EH (cell line): ENCODE results near the gene HSDL2.
A peak's percentile ranks its signal among the peaks of the same experiment; 100 is the strongest.
"Not testable (repeated sequence)": the region's sequence is repeated elsewhere in the genome, so short reads cannot be mapped to it uniquely, and the experiment has no call there.

ENCODE experiments used
- DNase-seq: peaks from one replicate; pipeline ENCODE4 v3.0.0-alpha.2; 2015; ENCODE audit warnings: low read depth

The HSDL2 gene

DNA sequence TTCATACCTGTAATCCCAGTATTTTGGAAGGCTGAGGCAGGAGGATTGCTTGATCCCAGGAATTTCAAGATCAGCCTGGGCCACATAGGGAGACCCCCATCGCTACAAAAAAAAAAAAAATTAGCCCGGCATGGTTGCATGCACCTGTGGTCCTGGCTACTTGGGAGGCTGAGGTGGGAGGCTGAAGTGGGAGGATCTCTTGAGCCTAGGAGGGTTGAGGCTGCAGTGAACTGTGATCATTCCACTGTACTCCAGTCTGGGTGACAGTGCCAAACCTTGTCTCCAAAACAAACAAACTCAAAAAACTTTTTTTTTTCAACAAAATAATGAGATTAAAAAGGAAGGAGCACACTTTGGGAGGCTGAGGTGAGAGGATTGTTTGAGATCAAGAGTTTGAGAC is 120.9 kb downstream of the HSDL2 start:
- no peak for DNase-seq

DNA sequence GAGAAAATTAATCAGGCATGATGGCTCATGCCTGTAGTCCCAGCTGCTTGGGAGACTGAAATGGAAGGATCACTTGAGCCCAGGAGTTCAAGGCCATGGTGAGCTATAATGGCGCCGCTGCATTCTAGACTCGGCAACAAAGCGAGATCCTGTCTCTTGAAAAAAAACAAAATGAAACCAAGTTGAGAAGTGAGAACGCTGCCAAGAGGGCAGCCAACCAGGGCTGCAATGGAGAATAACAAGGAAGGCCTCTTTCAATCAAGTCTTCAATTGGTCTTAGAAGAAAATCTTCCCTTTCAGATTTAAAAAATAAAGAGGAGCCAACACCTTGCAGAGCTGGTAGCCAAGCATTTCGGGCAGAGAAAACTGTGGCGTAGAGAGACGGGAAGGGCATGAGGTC is 121.4 kb downstream of the HSDL2 start:
- no peak for DNase-seq

DNA sequence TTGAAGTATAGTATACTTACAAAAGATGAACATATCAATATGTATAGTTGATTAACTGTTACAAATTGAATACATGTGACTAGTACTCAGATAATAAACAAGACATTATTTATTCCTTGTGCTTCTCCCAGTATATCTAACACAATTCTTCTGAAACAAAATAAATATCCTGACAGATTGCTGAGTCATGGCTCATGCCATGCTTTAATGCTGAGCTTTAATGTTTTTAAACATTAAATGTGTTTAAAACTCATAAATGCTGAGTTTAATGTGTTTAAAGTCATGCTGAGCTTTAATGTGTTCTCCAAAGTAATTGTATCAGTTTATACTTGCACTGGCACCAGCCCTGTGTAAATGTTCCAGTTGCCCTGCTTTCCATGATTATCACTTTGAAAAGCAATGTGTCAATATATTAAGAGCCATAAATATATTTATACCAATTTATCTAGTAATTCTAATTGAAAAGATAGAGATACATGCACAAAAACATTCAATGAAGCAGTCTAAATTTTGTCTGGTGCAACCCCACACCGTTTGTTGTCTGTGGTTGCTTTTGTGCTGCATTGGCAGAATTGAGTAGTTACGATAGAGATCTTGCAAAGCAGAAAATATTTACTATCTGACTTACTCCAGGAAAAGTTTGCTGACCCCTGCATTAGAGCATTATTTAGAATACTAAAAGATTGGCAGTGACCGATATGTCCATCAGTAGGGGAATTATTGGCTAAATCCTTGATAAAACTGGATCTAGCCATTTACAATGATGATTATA is 122.5 kb downstream of the HSDL2 start:
- peak; percentile 3 for DNase-seq

DNA sequence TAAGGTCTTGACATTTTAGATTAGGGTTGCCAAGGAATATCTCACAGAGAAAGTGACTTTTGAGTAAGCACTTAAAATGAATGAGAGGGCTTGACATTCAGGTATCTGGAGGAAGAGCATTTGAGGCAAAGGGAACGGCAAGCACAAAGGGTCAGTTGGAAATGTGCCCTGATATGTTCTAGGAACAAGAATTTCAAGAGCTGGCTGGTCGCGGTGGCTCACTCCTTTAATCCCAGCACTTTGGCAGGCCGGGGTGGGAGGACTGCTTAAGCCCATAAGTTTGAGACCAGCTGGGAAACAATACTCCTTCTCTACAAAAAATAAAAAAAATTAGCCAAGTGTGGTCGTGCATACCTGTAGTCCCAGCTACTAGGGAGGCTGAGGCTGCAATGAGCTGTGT is 123.3 kb downstream of the HSDL2 start:
- no peak for DNase-seq

DNA sequence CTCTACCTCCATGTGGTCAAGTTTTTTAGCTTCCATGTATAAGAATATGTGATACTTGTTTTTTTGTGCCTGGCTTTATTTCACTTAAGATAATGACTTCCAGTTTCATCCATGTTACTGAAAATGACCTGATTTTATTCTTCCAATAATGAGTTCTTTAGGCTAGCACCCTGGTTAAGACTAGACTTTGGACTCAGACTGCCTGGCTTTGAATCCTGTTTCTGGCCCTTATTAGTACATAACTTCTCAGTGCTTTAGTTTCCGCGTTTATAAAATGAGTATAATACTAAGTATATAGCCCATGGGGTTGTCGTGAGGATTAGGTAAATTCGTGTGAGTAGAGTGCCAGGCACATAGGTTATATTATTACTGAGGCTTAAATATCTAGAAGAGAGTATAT is 125.2 kb downstream of the HSDL2 start:
- DNase-seq: no peak

DNA sequence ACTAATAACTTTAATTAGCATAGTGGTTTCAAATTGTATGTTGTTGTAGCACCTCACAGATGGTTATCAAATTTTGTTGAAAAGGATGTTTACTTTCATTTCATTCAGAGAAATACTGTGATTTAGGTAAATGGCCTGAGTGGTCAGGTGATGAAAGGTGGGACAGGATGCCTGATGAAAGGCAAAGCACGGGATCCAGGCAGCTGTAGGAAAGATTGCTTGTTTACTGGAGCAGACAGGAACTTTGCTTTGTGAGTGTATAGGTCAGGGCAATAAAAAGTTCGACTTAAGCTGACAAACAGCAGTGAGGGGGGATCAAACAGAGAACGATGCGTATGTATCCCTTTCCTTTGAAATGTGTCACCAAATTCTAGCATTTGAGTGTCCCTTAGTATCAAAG is 125.7 kb downstream of the HSDL2 start:
- no peak for DNase-seq

DNA sequence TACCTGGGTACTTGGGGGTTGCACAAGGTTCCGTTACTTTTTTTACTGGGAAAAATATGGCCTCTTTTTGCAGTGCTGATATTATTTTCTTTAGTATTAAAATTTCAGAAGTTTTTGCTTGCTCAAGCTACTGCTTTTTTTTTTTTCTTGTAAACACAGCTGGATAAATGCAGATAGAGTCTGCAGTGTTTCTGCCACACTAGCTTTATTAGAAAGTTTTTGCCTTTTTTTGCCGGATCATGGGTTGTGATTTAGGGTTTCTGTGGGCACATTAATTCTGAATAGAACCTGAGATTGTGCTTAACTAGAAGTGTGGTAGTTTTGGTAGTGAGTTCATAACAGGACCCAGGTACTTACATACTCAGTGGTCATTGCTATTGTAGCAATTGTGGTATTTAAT is 126.7 kb downstream of the HSDL2 start:
- no peak for DNase-seq

DNA sequence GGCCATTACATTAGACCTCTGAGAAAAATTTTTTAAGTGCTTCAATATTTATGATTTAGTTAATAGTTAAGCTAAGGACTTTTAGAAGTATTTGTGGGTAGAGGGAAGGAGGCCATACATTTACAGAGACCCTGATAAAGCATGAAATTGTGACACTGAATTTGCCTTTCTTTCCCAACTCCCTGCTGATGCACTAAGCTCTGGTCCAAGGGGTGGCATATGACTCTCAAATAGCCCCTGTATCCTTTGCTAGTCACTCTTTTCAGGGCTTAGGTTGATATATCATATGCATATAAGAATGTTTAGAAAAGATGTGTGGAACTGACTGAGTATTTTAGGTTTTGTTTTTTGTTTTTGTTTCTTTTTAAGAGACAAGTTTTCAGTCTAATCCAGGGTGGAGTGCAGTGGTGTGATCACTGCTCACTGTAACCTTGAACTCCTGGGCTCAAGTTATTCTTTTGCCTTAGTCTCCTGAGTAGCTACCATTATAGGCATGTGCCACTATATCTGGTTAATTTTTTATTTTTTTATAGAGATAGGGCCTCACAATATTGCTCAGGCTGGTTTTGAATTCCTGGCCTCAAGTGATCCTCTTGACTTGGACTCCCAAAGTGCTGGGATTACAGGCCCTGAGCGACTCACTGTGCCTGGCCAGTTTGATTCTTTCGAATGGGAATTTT is 127.2 kb downstream of the HSDL2 start:
- no peak for DNase-seq

DNA sequence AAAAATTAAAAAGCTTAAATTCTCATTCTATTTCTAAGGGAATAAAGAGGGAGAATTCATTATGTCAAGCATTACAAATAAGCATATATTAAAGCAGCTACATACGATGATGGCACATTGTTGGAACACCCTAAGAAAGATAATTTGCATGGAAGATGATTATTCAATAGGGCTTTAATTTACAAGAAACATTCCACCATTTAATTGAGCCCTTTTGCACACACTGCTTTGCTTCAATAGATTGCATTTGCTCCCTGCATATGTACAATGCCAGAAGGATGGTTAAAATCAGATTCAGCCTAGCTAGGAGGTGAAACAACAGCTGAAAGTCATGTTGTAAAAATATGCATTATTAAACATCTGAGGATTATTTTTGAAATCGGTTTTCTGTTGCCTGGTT is 128.5 kb downstream of the HSDL2 start:
- no peak for DNase-seq

DNA sequence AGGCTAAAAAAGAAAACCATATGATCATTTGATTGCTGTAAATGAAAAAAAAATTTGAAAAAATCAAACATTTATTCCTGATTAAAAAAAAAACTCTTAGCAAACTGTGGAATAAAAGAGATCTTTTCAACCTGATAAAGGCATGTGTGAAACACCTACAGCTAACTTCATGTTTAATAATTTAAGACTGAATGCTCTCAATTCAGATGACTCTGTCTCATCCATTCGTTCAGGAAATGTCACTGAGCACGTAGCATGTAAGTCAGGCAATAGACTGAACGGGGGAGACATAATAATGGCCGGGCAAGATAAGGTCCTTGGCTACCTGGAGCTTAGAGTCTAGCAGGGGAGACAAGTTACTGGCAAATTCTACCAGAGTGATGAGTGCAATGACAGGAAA is 132.5 kb downstream of the HSDL2 start:
- not testable (repeated sequence) for DNase-seq

DNA sequence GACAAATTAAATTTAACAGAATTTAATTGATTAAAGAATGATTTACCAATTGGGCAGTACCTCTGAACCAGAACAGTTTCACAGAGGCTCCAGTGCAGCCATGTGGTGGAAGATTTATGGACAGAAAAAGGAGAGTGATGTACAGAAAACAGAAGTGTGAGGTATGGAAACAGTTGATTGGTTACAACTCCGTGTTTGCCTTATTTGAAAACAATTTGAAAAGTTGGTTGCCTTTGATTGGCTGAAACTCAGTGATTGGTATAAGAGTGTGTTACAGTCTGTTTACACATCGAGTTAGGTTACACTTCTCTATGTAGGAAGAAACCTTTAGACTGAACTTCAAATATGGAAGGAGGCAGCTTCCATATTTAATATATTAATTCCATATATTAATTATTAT is 136.9 kb downstream of the HSDL2 start:
- no peak for DNase-seq

DNA sequence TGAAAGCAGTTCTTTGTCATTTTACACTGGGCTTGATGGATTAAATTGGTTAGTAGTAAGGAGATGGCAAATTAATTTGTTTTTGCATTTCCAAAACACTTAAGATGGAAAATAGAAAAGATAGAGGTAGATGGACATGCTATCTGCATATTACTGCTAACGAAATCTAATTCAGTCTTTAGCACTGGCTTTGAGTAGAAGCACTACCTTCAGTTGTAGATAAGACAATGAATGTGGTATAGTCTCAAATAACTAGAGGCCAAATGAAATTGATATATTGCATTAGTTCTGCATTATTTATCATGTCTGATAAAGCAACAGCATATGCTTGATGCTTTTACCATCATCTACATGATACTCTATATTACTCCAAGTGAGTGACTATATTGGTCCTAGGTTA is 140.2 kb downstream of the HSDL2 start:
- no peak for DNase-seq

DNA sequence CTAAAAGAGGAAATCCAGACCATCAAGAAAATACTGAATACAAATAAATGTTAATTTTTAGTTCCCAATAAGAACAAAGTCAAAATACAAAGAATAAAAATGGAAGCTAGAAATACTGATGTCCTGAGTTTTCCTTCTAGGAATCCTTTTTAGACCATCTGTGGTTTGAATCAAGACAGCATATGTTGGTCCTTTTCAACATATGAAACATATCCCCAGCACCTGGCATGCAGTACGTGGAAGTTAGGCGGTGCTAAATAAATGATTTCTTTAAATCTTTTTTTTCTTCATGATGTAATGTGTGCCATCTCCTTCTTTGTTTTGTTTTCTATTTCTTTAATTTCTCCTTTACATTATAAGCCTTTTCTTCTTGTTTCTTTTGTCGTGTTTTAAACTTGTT is 140.7 kb downstream of the HSDL2 start:
- no peak for DNase-seq
